Measurements from ENCODE around the gene MRAP. TPM values are rescaled to one million over a fixed set of nuclear protein-coding genes. Genes with fewer than 3 reads are reported as not detected.
"Not testable (repeated sequence)": the region's sequence is repeated elsewhere in the genome, so short reads cannot be mapped to it uniquely, and the experiment has no call there.

Gene MRAP
- total RNA-seq, 1 donor from 2014 or later, result not detected

DNA sequence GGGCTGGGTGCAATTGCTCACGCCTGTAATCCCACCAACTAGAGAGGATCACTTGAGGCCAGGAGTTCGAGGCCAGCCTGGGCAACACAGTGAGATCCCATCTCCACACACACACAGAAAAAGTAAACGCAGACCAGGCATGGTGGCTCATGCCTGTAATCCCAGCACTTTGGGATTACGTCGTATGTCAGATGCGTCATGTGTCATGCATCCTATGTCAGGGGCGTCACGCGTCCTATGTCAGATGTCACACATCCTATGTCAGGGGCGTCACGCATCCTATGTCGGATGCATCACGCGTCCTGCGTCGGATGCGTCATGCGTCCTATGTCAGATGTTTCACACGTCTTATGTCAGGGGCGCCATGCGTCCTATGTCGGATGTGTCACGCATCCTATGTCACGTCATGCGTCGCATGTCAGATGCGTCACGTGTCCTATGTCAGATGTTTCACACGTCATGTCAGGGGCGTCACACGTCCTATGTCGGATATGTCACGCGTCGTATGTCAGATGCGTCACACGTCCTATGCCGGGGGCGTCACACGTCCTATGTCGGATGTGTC, 1.5 kb downstream of the MRAP start:
- no peak for DNase-seq (ENCODE audit: low spot score)

DNA sequence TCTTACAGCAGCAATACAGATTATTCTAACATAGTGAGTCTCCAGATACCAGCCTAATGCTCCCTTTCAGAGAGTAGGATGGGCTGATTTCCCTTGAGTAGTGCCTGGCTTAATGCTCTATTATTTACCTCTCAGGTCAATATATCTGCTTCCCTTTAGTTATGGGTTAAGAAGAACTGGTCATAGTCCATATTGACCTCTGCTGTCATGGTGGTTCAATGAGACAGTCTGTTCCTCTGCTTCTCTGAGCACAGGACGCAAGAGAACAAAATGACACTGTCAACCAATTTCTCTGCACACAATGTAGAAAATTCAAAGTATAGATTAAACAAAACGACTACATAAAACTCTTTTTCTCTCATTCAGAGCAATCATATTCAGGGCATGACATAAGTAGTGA, 2.9 kb downstream of the MRAP start:
- no peak for DNase-seq (ENCODE audit: low spot score)

DNA sequence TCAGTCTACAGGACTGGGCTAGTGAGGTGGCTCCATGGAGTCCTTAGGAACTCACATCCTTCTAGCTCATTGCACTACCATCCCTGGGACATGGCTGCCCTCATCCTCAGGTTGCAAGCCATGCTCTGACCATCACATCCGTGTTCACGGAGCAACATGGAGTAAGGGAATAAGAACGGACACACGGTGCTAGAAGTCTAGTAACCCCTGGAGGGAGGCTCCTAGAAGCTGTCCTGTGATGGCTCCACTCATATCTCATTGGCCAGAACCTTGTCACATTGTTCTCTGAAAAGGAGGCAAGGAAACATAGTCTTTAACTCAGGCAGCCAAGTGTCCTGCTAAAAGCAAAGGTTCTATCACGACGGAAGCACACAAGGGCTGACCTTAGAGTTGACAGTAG, 3.9 kb downstream of the MRAP start:
- DNase-seq (ENCODE audit: low spot score), result no peak

DNA sequence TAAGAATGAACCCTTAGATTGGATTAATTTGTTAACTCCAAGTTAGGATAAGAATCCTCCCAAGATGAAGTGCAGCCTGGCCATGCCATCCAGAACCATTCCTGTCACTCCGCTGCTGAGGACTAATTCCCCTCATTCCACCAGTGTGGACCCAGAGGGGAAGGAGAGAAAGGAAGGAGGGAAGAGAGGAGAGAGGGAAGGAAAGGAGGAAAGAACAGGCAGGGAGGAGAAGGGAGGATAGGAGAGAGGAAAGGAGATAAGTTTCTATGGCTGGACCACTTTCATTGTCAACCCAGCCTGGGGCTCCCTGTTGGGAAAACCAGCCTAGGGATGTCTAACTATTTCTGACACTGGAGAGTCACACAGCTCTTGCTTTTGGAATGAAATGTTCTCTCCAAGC, 4.7 kb downstream of the MRAP start:
- DNase-seq (ENCODE audit: low spot score), result no peak

DNA sequence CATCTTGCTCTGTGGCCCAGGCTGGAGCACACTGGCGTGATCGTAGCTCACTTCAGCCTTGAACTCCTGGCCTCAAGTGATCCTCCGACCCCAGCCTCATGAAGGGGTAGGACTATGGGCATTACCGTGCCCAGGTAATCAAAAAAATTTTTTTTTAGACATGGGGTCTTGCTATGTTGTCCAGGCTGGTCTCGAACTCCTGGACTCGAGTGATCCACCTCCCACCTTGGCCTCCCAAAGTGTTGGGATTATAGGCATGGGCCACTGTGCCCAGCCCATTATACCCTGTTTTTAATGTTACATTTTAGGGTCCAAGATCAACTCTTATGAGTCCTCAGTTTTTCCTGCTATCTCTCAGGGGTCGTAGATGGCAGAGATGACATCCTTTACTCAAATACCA, 6.3 kb downstream of the MRAP start:
- no peak for DNase-seq (ENCODE audit: low spot score)

DNA sequence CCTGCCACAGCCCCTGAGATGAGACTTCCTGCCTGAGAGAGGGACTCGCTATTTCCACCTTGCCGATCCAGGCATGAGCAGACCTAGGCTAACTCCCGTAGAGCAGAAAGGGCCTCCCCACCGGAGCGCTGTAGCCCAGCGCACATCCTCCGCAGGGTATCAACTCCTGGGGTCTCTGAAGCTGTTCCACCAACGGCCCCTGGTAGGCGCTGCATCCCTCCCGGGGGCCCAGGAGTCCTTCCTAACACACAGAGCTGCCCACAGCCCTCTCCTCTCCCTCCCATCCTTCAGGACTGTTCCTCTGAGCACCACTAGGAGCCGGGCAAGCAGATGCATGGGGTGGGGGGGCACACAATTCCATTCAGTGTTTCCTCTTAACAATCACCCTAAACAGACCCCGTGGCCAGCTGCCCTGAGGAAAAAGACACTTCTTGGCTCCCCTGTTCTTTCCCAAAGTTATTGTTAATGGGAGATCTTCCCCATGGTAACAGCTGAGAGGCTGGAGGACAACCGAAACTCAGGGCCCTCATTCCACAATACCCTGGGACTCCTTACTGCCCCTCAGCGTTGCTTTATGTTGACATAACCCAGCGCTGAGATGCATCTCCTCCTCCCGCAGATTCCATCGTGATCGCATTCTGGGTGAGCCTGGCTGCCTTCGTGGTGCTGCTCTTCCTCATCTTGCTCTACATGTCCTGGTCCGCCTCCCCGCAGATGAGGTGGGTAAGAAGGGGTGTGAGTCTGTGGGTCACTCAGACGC, 7.5 kb downstream of the MRAP start:
- DNase-seq (ENCODE audit: low spot score), result no peak

DNA sequence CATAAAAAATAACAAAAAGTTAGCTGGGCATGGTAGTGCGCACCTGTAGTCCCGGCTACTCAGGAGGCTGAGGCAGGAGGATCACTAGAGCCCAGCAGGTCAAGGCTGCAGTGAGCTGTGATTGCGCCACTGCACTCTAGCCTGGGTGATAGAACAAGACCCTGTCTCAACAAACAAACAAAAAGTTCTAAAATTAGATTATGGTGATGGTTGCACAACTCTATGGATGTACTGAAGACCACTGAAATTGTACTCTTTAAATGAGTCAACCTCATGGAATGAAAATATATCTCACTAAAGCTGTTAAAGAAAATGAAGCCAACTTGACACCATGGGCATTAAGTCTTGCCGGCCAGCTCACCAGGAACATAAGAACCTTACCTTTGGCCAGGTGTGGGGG, 9.1 kb downstream of the MRAP start:
- no peak for DNase-seq (ENCODE audit: low spot score)

DNA sequence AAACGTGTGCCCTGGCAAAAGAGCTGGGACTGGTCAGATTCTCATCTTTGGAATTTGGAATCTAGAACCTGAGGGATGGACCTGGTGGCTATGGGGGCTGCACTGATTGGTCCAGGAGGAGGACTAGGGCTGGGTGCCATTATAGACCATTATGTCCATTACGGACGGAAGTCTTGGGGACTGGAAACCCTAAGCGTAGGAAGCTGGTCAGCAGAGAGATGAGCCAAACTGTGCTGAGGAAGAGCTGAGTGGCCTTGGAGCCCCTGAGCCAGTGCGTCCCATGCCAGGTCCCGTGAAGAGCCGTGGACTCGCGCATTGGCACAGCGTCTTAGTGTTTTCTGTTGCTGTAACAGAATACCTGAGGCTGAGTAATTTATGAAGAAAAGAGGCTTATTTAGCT, 10.0 kb downstream of the MRAP start:
- DNase-seq (ENCODE audit: low spot score), result no peak

DNA sequence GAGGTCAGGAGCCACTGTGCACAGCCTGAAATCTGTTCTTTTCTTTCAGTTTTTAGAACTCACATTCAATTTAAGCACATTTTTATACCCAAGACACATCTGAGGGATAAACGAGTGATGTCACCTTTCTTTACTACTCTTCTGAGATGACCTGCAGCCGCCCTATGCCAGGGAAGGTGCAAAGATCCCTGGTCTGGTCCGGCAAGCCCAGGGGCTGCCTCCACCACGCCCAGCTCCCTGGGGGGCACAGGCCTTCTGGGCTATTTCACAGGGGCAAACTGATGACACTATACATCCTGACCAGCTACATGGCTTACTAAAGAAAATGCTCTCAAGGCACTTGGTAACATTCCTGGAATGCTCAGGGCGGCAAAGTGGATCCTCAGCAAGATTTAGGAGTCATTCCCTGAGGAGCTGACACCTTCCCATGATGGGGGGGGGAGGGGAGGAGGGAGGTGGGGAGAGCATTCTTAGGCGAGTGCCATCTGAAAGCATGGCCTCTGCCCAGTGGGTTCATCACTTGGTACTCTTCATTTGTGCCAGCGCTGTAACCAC, 11.3 kb downstream of the MRAP start:
- no peak for DNase-seq (ENCODE audit: low spot score)

DNA sequence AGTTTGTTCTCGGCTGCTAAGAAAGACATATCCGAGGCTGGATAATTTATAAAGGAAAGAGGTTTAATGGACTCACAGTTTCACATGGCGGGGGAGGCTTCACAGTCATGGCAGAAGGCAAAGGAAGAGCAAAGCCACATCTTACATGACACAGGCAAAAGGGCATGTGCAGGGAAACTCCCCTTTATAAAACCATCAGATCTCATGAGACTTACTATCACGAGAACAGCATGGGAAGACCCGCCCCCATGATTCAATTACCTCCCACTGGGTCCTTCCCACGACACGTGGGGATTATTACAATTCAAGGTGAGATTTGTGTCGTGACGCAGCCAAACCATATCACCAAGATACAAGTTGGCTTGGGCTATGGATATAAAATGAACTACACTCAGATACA, 12.3 kb downstream of the MRAP start:
- not testable (repeated sequence) for DNase-seq (ENCODE audit: low spot score)

DNA sequence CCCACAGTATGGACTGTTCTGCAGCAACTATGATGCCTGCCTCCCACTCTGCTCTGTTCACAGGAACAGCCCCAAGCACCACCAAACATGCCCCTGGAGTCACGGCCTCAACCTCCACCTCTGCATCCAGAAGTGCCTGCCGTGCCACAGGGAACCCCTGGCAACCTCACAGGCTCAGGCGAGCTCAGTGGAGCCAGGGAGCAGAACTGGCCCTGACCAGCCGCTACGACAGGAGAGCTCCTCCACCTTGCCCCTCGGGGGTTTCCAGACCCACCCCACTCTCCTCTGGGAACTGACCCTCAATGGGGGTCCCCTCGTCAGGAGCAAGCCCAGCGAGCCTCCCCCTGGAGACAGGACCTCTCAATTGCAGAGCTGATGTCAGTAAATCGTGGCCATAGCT, 13.0 kb downstream of the MRAP start:
- DNase-seq (ENCODE audit: low spot score), result no peak

DNA sequence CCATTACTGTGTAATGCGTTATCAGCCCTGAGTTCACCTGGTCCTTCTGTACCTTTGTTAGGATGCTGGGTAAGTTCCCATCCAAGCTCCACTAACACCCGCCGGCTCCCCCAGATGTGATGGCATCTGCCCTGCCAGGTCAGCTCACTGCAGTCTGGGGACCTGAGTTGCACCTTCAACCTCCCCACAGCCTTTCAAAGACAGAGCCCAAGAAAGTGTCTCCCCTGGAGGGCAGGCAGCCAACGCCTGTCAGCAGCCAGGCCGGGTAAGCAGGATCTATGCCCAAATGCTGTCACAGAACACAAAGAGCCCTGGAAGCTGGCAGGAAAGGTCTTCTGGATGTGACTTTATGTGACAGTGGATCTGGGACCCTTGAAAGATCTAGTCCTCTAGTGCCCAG, 13.7 kb downstream of the MRAP start:
- DNase-seq (ENCODE audit: low spot score), result no peak

DNA sequence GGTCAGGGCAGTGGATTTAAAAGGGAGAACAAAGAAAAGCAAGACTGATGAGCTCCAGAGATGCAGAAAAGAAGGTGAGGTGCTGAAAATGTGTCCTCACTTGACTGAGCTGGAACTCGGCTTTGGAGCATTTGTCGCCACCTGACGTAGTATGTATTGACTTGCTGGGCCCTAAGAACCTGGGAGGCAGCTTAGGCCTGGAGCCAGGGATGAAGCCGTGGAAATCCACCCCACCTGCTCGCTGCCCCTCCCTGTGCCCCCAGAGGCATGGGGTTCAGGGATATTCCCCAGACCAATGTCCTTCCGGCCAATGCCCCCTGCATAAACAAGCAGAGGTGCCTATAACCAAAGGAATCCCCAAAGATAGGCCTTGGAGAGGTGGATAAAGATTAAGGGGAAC, 14.3 kb downstream of the MRAP start:
- DNase-seq (ENCODE audit: low spot score), result no peak

DNA sequence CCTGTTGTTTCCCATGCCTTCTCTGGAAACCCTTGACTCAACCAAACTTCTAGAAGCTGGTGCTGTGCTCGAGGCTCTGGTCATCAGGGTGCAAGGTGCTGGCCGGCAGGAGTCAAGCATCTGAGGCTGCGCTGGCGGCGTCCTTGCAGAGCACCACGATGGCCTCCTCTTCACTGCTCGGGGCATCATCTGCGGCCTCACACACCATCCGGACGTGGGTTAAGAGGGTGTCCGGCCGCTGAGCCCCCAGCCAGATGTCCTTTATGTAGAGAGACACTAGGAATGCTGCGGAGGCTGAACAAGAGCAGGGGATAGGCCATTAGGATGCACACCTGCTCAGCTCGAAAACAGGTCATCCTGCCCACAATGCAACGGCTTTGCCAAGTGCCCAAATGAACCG, 16.2 kb downstream of the MRAP start:
- no peak for DNase-seq (ENCODE audit: low spot score)

DNA sequence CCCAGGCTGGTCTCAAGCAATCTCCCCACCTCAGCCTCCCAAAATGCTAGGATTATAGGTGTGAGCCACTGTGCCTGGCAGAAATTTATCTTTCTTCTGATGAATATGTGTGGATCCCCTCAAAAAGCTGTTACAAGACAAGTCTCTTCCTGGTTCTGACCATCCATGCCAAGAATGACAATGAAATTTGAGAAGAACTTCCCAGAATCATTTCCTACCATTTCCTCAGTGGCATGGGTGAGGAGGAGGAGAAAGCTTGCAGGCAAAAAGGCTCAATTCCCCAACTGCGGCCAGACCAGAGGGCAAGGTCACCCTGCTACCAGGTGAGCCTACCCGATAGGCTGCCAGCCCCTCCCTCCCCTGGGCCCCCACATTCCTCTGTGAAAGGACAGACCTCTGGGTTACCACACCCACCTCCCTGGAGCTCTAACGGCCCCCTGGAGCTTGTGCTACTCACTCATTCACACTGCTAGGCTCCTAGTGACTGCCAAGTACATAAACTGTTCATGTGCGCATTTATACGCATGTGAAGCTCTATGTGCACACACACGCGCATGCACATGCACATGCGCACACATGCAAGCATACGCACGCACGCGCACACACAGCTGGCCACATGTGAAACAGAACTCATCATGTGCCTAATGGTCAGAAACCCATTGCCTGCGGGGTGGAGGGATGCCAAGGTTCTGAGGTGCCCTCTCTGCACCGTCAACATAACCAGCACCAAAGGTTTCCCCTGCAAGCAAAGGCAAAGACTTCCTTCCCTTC, 17.0 kb downstream of the MRAP start:
- no peak for DNase-seq (ENCODE audit: low spot score)

DNA sequence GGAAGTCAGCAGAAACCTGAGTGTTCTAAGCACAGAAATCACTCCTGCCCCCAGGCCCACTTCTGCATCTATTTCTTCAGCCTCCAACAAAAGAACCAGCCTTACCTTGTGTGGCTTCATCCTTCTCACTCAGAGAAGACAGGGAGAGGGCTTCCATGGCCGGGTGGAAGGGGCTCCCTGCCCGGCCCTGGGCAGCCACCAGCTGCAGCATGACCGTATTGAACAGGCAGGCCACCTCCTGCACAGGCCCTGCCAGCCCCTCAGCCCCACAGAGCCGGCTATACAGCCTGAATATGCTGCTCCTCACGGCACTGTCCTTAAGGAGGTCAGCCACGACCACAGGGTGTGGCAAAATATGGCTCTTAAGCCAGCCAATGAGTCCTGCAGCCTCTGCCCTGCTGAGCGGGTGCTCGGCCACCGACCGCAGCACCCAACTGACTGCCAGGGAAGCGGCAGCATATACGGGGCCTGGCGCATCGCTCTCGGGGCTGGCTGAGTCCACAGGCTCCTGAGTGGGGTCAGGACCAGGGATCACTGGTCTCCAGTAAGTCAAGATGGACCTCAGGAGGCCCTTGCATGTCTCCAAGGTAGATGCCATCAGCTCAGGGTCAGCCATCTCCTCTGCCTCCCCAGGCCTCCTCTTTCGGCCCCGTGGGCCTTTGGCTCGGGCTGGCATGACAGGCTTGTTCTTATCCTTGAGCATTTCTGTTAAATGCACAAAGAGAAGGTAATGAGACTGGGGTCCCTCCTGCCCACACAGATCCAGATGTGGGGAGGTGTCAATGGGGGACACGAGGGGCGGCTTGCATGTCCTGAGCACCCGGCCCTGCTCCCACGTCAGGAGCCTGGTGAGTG, 17.9 kb downstream of the MRAP start:
- DNase-seq (ENCODE audit: low spot score), result no peak

DNA sequence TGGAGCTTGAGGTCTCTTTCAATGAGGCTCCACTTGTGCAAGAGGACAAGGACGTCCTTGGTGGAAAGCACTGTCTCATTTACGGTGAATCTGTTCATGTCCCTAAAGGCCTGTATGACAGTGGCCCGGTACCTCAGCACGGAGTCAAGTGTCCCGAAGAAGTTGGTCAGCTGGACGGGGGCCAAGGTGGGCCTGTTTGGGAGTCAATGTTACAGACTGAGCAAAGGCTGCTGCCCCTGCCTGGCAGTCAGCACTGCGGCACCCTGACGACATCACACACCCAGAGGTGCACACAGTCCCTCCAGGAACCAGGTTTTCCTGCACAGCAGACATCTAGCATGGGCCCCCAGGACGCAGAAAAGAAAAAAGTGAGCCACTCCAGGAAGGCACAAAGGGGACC, 19.1 kb downstream of the MRAP start:
- no peak for DNase-seq (ENCODE audit: low spot score)

DNA sequence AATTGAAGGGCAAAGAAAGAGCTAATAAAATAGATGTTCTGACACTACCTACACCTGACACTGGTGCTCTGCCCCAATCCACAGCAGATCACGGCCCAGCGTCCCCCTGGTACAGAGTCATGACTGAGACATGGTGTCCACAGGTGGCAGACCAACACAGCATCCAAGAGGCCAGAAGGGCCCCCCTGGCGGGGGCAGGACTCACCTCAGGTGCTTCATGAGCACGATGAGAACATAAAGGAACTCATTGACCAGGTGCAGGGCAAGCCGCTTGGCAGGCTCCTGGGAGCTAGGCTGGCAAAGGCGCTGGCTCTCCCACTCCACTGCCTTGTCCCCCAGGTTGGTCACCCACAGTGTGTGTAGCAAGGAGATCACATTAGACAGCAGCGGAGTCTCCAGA, 20.4 kb downstream of the MRAP start:
- DNase-seq (ENCODE audit: low spot score), result no peak

DNA sequence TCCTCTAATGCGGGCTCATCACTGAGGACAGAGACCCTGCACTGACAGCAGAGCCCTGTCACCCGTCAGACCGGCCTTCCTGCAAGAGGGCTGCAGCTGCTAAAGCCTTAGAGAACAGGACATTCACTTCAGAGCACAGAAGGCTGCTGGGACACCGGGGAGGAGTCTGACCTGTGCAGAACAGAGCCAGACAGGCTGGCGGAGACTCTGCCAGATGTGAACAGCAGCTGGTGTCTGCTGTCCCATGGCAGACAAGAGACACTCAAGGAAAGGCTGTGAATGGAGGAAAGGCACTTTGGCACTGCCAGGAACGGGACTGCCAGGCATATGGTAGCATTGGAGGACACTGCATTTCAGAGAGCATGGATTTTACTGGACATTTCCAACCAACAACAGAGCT, 21.4 kb downstream of the MRAP start:
- DNase-seq (ENCODE audit: low spot score), result no peak

DNA sequence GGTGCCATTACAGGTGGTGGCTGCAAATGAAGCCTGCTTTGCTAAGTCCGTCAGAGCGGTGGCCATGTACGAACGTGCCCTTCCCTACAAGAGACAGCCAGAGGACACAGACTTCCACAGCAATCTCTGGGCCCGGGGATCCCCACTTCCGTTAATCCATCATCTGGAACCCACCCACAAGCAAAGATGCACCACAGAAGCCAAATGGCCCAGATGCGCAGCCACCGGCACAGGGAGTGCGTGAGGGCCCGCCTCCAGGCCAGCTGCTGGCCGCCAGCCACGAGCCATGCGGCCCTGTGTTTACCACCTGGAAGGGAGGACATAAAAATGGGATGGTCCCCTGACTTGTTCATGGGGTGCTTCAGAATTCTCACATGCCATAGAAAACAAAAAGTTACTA, 22.1 kb downstream of the MRAP start:
- no peak for DNase-seq (ENCODE audit: low spot score)

DNA sequence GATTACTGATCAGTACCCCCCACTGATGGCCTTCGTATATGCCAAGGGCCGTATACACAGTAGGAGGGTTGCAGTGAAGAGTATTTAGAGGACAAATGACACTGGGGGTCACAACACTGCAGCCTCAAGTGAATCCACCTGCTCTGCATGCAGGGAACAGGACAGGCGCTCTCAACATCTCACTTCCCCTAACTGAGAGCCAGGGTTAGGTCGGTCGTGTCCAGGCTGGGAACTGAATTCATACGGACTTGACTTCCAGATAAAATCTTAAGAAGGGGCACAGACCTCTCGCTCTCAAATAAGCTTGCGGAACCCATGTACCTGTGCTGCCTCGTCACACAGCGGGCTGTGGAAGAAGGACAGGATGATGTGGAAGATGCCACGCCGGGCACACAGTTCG, 22.8 kb downstream of the MRAP start:
- DNase-seq (ENCODE audit: low spot score), result no peak

DNA sequence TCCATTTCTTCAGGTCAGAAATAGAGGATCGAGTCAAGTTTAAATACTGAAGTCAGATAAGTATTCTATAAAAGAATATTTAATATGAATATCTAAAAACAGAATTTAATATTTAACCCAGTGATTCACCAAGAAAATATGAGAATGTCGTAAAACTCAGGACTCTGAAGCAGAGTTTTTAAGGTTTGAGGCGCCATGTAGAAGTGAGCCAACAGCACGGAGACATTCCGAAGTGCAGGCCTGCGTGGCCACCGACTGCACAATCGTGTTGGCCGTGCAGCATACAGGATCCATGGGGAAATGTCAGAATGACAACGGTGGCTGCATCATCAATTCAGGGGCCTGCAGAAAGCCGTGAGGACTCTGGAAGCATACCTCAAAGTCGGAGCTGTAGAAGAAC, 23.4 kb downstream of the MRAP start:
- DNase-seq (ENCODE audit: low spot score), result no peak
